H7 (cell line): ENCODE measurements around the gene NID2. TPM values are rescaled to one million over a fixed set of nuclear protein-coding genes. Genes with fewer than 3 reads are reported as not detected.

Experiments
- DNase-seq: peaks from one replicate; pipeline ENCODE4 v3.0.0; 2012
- H3K27me3 ChIP-seq: 2 replicates; pipeline ENCODE4 v1.6.0; 2011; ENCODE audit warnings: mild to moderate bottlenecking, low read length; ENCODE audit not compliant: control insufficient read depth, insufficient read depth
- H3K36me3 ChIP-seq: replicated peaks from 2 replicates; pipeline ENCODE4 v1.5.1; 2011; ENCODE audit warnings: low read length; ENCODE audit not compliant: control insufficient read depth, insufficient read depth
- H3K4me3 ChIP-seq: 2 replicates; pipeline ENCODE4 v1.5.1; 2011; ENCODE audit warnings: low read depth, mild to moderate bottlenecking, control low read depth, low read length, moderate library complexity; ENCODE audit not compliant: insufficient read depth
- total RNA-seq: library from RNA; depleted of rRNA; stranded (reverse); fragments of >200 nt; shearing (Covaris generic); gene quantifications from 2 replicates; pipeline ENCODE4 v1.2.3, GENCODE V29; 2014

The NID2 gene
- total RNA-seq, 1 experiment from 2014 or later: 5.1 TPM

- DNase-seq: no peak
- Histone ChIP-seq H3K36me3 (no peaks in the 10 kb centered on the region), H3K4me3 (no peak overlapping the region), H3K27me3 (no peaks in the 10 kb centered on the region)
Measured at GRCh38 chr14:52039124-52039815, 29.6 kb downstream of the NID2 start.

- no peaks in the 10 kb centered on the region for H3K36me3 ChIP-seq
- no peak for DNase-seq
- no peak overlapping the region for H3K4me3 ChIP-seq
- H3K27me3 ChIP-seq: no peaks in the 10 kb centered on the region
Measured at GRCh38 chr14:52033101-52033642, 35.7 kb downstream of the NID2 start.

DNA sequence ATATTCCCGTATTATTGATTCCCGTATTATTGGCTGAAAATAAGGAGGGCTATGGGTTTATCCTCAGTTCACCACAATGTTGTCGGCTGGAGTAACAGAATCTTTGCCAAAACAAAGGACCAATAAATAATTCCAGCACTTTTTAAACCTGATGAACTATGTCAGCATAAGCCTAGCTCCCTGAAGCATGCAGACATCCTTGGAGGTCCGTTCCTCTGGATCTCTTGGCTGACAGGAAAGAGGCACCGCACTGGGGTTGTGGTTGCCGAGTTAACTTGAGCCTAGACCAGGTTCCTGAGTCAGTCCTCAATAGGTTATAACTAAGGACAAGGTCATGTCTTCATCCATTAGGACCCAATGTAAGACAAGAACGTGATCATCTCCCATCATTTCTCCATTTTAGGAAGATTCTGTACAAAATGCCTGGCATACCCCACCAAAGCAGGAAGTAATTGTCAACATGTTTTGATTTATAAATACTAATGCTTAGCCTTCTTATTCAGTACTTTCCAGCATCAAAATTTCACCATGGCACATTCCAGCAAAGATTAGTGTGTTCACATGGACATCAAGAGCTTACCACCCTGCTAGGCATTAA is 36.6 kb downstream of the NID2 start:
- Histone ChIP-seq H3K36me3 (no peaks in the 10 kb centered on the region), H3K4me3 (no peak overlapping the region), H3K27me3 (no peaks in the 10 kb centered on the region)
- no peak for DNase-seq

GRCh38 chr14:52031781-52032180 is 37.1 kb downstream of the NID2 start:
- no peak for DNase-seq
- H3K4me3 ChIP-seq: no peak overlapping the region
- no peaks in the 10 kb centered on the region for H3K27me3 ChIP-seq
- no peaks in the 10 kb centered on the region for H3K36me3 ChIP-seq

DNA sequence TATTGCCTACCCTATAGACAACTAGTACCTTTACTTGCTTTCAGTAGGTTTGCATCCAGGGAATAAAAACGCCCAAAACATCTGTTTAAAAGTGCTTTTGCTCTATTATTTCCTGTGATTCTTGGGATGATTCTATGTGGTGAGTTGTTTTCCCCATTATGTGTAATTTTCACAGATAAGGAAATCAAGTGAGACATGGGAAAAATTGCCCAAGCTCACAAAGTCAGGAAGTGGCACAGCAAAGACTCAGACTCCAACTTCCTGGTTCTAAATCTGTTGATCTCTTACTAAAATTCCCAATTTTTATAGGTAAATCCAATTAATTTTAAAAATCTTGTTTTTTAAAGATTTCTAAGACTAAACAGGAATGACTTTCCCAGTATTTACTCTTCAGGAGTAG is 39.0 kb downstream of the NID2 start:
- no peak for DNase-seq
- no peaks in the 10 kb centered on the region for H3K27me3 ChIP-seq
- no peaks in the 10 kb centered on the region for H3K36me3 ChIP-seq
- no peak overlapping the region for H3K4me3 ChIP-seq

- Histone ChIP-seq H3K4me3 (no peak overlapping the region), H3K36me3 (no peaks in the 10 kb centered on the region), H3K27me3 (no peaks in the 10 kb centered on the region)
- DNase-seq: no peak
Measured at GRCh38 chr14:52026901-52027300, 42.0 kb downstream of the NID2 start.

DNA sequence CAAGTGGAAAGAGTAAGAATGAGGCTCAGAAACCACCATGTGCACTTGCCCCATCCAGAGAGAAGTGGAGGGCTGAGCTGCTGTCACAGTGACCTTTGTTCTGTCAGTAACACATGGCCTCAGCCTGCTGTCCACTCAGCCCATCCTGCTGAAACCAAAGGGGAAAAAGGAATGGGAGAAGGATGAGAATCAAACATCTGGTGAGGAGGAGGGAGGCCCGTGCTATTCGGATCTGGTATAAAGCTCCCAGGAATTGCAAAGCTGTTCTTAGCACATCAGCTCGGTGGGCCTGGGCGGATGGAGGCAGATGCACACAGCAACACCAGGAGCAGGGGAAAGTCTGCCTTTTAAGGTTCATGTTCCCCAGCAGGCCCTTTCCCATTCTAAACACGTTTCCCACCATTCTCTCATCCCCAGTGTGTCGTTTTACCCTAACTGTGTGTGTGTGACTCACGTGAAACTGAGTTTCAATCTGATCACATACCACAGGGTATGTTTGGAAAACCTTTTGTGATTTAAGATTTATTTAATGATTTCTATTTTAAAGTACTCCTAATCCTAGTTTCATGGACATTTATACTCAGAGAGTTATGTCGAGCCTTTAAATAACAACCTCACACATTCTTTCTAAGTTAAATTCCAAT is 42.7 kb downstream of the NID2 start:
- H3K27me3 ChIP-seq: no peaks in the 10 kb centered on the region
- H3K4me3 ChIP-seq: no peak overlapping the region
- no peaks in the 10 kb centered on the region for H3K36me3 ChIP-seq
- no peak for DNase-seq

GRCh38 chr14:52025310-52025709 is 43.5 kb downstream of the NID2 start:
- H3K4me3 ChIP-seq: no peak overlapping the region
- no peaks in the 10 kb centered on the region for H3K27me3 ChIP-seq
- no peak for DNase-seq
- H3K36me3 ChIP-seq: no peaks in the 10 kb centered on the region

DNA sequence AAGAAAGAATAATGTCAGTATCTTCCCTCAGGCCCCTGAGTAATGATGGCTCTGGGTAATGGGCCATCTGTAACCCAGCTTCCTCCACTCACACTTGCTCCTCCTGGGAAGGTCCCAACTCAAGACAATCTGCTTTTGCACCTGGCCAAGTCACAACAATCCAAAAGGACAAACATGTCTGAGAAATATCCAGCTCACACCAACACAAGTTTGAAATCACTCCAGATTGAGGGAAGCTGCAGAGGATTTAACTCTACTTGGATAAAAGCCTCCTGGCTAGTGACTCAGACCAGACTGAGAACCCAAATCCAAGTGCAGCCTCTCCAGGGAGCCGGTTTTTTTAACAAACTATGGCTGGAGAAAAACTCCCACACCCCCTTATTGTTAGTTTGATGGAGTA is 45.3 kb downstream of the NID2 start:
- H3K36me3 ChIP-seq: no peaks in the 10 kb centered on the region
- no peak for DNase-seq
- H3K27me3 ChIP-seq: no peaks in the 10 kb centered on the region
- H3K4me3 ChIP-seq: no peak overlapping the region

- no peaks in the 10 kb centered on the region for H3K27me3 ChIP-seq
- no peaks in the 10 kb centered on the region for H3K36me3 ChIP-seq
- no peak for DNase-seq
- no peak overlapping the region for H3K4me3 ChIP-seq
Measured at GRCh38 chr14:52021957-52022600, 46.8 kb downstream of the NID2 start.

GRCh38 chr14:52020866-52021717 is 47.8 kb downstream of the NID2 start:
- no peaks in the 10 kb centered on the region for H3K27me3 ChIP-seq
- DNase-seq: peak; percentile 37
- H3K4me3 ChIP-seq: no peak overlapping the region
- no peaks in the 10 kb centered on the region for H3K36me3 ChIP-seq

DNA sequence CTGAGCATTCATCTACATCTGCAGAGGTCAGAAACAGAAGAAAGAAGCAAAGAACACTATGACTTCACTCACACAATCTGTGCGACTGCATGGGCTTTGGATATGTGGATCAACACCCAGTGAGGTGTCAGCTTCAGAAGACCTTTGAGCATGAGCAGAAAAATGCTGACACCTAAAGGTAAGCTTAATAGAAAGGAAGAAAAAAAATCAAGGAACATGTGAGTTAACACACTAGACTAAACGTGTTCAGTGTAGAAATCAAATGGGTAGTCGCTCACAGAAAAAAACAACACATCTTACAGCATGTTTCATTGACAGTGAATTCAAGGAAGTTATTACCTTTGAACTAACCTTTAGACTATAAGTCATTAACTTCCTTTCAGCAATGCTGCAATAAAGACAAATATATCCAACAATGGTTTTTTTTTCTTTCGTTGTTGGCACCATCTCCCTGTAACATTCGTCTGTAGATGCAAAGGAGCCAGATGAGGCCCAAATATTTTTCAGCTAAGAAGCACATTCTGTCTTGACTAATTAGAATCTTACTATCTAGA is 48.6 kb downstream of the NID2 start:
- Histone ChIP-seq H3K36me3 (no peaks in the 10 kb centered on the region), H3K27me3 (no peaks in the 10 kb centered on the region), H3K4me3 (no peak overlapping the region)
- DNase-seq: no peak

DNA sequence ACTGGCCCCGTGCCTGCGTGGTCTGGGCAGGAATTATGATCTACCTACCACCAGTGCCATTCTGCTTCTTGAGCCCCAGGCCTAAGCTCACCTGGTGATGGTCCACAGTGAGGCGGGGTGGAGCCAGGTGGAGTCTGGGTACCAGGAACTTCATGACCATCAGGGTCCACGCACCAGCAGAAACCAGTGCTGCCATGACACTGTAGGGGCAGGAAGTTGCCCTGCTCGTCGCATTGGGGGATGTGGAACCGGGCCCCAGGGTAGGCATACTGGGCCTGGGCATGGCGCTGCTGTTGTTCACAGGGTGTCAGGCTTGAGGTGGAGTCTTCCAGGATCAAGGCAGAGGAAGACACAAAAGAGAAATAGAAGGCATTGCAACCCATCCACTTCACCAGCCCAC is 49.9 kb downstream of the NID2 start:
- DNase-seq: no peak
- Histone ChIP-seq H3K4me3 (no peak overlapping the region), H3K36me3 (no peaks in the 10 kb centered on the region), H3K27me3 (no peaks in the 10 kb centered on the region)

DNA sequence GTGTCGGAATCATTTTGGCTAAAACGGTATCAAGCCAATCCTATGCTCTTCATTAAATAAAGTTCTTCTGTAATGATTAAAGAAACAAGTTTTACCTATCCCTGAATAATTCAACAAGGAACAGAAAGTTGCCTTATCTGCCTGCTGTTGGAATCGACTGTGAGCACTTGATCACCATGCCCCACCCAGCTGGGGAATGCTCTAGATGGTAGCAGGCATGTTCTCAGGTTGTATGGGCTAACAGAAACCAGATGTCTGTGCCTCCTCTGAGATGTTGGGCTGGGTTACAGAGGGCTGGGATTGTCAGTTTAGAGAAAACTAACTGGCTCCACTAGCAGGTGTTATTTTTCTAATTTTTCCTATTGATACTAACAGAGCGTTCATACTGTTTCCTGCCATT is 50.6 kb downstream of the NID2 start:
- Histone ChIP-seq H3K36me3 (no peaks in the 10 kb centered on the region), H3K4me3 (no peak overlapping the region), H3K27me3 (no peaks in the 10 kb centered on the region)
- no peak for DNase-seq
